Glutamatergic neuron (in vitro differentiated cells): ENCODE data around the gene CENPM. TPM values are rescaled to one million over a fixed set of nuclear protein-coding genes. Genes with fewer than 3 reads are reported as not detected.

Experiments
- DNase-seq: peaks from one replicate; pipeline ENCODE4 v3.0.0; 2022
- H3K27ac Mint-ChIP-seq: one replicate; pipeline ENCODE4 v1.8.0; 2020; ENCODE audit warnings: mild to moderate bottlenecking, mixed read lengths, inconsistent platforms; ENCODE audit not compliant: unreplicated experiment
- H3K27me3 Mint-ChIP-seq: one replicate; pipeline ENCODE4 v1.8.0; 2020; ENCODE audit warnings: mild to moderate bottlenecking, moderate library complexity, mixed read lengths, inconsistent platforms; ENCODE audit not compliant: unreplicated experiment
- H3K36me3 Mint-ChIP-seq: one replicate; pipeline ENCODE4 v1.8.0; 2020; ENCODE audit warnings: mild to moderate bottlenecking, mixed read lengths, inconsistent platforms; ENCODE audit not compliant: unreplicated experiment
- H3K4me1 Mint-ChIP-seq: one replicate; pipeline ENCODE4 v1.8.0; 2020; ENCODE audit warnings: mild to moderate bottlenecking, low read depth, mixed read lengths, inconsistent platforms; ENCODE audit not compliant: unreplicated experiment
- H3K4me3 Mint-ChIP-seq: one replicate; pipeline ENCODE4 v1.8.0; 2020; ENCODE audit warnings: mild to moderate bottlenecking, mixed read lengths, inconsistent platforms; ENCODE audit not compliant: unreplicated experiment
- H3K9me3 Mint-ChIP-seq: one replicate; pipeline ENCODE4 v1.8.0; 2020; ENCODE audit warnings: mild to moderate bottlenecking, moderate library complexity, mixed read lengths, inconsistent platforms; ENCODE audit not compliant: unreplicated experiment
- total RNA-seq: library from RNA; stranded (reverse); fragmentation: NEBNext Ultra II Directional; extraction: Animal tissue kit (Norgen Biotek cat#: 25700); gene quantifications from one replicate; pipeline ENCODE4 v1.2.1, GENCODE V29; 2021; ENCODE audit not compliant: unreplicated experiment
- TF ChIP-seq, protein P1 (sequence below): fragments of 200-600 bp; sonication (generic); IDR thresholded peaks from one replicate; pipeline ENCODE4 v1.5.0; 2021; ENCODE audit not compliant: partially characterized antibody, unreplicated experiment

CENPM gene
- total RNA-seq, 1 donor from 2014 or later, result 3.4 TPM

DNA sequence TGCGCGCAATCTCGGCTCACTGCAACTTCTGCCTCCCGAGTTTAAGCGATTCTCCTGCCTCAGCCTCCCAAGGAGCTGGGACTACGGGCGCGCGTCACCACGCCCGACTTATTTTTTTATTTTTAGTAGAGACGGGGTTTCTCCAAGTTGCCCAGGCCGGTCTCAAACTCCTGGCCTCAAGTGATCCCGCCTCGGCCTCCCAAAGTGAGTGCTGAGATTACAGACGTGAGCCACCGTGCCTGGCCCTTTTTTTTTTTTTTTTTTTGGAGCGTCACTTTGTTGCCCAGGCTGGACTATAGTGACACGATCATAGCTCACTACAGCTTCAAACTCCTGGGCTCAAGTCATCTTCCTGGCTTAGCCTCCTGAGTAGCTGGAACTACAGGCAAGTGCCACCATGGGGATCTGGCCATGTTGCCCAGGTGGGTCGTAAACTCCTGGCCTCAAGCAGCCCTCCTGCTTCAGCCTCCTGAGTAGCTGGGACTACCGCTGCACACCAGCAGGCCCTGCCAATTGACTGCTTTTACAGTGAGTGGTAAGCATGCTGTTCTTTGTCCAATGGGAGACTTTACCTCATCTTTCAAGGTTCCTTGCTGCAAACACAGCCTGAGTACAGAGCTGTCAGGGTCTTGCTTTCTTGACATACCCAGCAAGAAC lies 600 bp upstream of the CENPM start:
- Mint-ChIP-seq H3K4me1 (peaks cover 13% of the 10 kb centered on the region), H3K9me3 (peaks cover 6% of the 10 kb centered on the region), H3K27me3 (peaks cover 3% of the 10 kb centered on the region), H3K36me3 (no peaks in the 10 kb centered on the region), H3K4me3 (peak overlapping the region; percentile 84), H3K27ac (no peak overlapping the region)
- DNase-seq, result no peak
- TF ChIP-seq, protein P1, sequence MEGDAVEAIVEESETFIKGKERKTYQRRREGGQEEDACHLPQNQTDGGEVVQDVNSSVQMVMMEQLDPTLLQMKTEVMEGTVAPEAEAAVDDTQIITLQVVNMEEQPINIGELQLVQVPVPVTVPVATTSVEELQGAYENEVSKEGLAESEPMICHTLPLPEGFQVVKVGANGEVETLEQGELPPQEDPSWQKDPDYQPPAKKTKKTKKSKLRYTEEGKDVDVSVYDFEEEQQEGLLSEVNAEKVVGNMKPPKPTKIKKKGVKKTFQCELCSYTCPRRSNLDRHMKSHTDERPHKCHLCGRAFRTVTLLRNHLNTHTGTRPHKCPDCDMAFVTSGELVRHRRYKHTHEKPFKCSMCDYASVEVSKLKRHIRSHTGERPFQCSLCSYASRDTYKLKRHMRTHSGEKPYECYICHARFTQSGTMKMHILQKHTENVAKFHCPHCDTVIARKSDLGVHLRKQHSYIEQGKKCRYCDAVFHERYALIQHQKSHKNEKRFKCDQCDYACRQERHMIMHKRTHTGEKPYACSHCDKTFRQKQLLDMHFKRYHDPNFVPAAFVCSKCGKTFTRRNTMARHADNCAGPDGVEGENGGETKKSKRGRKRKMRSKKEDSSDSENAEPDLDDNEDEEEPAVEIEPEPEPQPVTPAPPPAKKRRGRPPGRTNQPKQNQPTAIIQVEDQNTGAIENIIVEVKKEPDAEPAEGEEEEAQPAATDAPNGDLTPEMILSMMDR, result no peak

DNA sequence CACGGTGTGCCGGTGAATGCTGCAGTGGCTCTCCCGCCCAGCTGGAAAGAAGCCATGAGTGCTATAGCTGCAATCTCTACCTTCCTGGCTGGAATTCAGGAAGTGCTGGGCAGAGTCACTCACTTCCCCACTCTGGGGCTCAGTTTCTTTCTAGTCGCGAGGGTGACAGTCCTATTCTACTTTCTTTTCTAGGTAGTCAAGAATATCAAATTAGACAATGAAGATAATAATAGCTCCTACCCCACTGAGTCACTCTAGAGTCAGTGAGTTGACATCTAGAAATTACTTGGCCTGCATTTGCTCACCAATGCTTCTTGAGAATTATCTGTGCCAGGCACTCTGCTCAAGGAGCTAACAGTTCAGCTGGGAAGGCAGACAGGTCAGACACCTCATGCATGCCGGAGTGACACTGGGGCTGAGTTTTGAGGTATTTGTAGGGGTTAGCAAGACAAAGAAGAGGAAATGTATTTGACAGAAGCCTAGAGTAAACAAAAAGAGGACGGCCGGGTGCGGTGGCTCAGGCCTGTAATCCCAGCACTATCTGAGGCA lies 3.2 kb downstream of the CENPM start:
- Mint-ChIP-seq H3K4me3 (no peak overlapping the region), H3K27ac (no peak overlapping the region), H3K36me3 (no peaks in the 10 kb centered on the region), H3K4me1 (no peaks in the 10 kb centered on the region), H3K27me3 (peaks cover 1% of the 10 kb centered on the region), H3K9me3 (peaks cover 4% of the 10 kb centered on the region)
- DNase-seq, result no peak
- TF ChIP-seq, protein P1, result no peak

DNA sequence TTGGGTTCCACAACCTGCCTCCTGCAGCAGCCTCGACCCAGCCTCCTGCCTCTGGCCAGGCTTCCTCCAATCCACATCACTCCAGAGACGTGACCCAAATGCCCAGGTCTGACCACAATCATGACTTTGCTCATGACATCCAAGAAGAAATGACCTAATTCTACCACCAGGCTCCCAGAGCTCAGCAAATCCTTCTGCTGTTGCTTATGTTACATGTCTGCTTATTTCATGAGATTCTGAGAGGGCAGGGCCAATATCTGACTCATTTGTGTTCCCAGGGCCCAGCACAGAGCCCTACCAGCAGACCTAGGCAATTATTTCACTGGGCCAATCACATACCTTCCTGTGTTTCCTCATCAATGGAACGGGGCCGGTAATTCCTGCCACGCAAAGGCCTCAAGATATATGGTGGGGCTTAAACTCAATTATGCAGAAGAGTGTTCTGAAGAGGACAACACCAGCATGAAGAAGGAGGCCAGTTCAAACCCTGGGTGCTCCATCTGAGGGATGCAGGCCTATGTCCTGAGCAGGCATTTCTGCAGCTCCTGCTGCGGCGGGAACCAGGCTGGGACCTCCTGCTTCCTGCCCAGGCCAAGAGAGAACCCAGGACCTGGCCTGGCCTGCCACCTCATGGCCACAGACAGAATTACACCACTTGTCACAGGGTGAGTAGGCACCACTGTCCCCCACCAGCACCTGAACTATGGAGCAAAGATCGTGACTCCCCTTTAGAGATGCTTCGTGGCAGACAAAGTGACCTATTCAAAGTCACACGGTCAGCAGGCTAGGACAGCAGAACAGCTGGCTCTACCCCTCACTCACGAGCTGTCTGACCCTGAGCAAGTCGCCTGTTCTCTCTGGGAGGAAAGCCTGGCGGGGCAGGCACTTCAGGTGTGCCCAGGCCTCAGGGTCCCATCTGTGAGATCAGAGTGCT lies 5.9 kb downstream of the CENPM start:
- Mint-ChIP-seq H3K27ac (no peak overlapping the region), H3K36me3 (no peaks in the 10 kb centered on the region), H3K27me3 (peaks cover 1% of the 10 kb centered on the region), H3K4me1 (no peaks in the 10 kb centered on the region), H3K9me3 (peaks cover 4% of the 10 kb centered on the region), H3K4me3 (no peak overlapping the region)
- peak; percentile 91 for DNase-seq
- TF ChIP-seq, protein P1, result peak; percentile 95

DNA sequence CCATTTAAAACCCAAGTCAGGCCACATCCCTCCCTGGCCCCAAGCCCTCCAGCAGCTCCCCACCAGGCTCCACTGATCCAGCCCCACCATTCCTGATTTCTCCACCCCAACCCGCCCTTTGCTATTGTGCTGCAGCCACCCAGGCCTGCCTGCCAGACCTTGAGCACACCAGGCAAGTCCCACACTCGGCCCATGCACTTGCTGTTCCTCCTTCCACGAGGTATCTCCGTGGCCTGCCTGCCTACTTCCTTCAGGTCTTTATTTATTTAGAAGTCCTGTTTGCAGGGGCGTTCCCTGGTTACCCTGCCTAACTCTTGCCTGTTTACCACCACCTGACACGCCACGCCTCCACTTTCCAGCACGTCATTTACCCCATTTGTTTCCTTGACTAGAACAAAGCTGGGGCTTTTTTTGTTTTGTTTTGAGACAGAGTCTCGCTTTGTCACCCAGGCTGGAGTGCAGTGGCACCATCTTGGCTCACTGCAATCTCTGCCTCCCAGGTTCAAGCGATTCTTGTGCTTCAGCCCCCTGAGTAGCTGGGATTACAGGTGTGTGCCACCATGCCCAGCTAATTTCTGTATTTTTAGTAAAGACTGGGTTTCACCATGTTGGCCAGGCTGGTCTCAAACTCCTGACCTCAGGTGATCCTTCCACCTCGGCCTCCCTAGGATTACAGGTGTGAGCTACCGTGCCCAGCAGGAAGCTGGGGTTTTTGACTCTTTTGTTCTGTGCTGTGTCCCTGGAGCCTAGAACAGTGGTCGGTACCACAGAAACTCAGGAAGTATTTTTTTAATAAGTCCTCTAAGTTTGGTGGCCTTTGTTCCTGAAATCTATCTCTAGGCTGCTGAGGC lies 6.7 kb downstream of the CENPM start:
- Mint-ChIP-seq H3K36me3 (no peaks in the 10 kb centered on the region), H3K4me1 (no peaks in the 10 kb centered on the region), H3K27me3 (peaks cover 1% of the 10 kb centered on the region), H3K9me3 (peaks cover 5% of the 10 kb centered on the region), H3K27ac (peak overlapping the region; percentile 41), H3K4me3 (no peak overlapping the region)
- DNase-seq, result no peak
- TF ChIP-seq, protein P1, result no peak
